H9 (cell line): ENCODE results near the gene APCDD1. TPM values are rescaled to one million over a fixed set of nuclear protein-coding genes. Genes with fewer than 3 reads are reported as not detected.

Experiments
- DNase-seq: peaks from one replicate; pipeline ENCODE4 v3.0.0-alpha.2; 2017
- H2AFZ ChIP-seq: one replicate; pipeline ENCODE4 v1.6.1; 2013; ENCODE audit warnings: mild to moderate bottlenecking, low read length, control low read depth, moderate library complexity
- H2AK5ac ChIP-seq: 2 replicates; pipeline ENCODE4 v1.6.1; 2013; ENCODE audit warnings: low read length, control low read depth, mixed read lengths; ENCODE audit not compliant: insufficient read length
- H2BK120ac ChIP-seq: one replicate; pipeline ENCODE4 v1.6.1; 2013; ENCODE audit warnings: low read depth, mild to moderate bottlenecking, low read length, control low read depth, inconsistent platforms; ENCODE audit not compliant: poor library complexity, severe bottlenecking
- H2BK12ac ChIP-seq: 2 replicates; pipeline ENCODE4 v1.6.1; 2013; ENCODE audit warnings: low read length, control low read depth, mixed read lengths, low read depth; ENCODE audit not compliant: insufficient read length
- H2BK15ac ChIP-seq: 2 replicates; pipeline ENCODE4 v1.6.1; 2013; ENCODE audit warnings: low read depth, low read length, control low read depth
- H2BK20ac ChIP-seq: one replicate; pipeline ENCODE4 v1.6.1; 2013; ENCODE audit warnings: low read depth, mild to moderate bottlenecking, low read length, control low read depth, inconsistent platforms; ENCODE audit not compliant: poor library complexity, severe bottlenecking
- H2BK5ac ChIP-seq: 2 replicates; pipeline ENCODE4 v1.6.1; 2013; ENCODE audit warnings: low read length, control low read depth, mixed read lengths; ENCODE audit not compliant: insufficient read length
- H3K14ac ChIP-seq: 2 replicates; pipeline ENCODE4 v1.6.1; 2013; ENCODE audit warnings: low read length, control low read depth; ENCODE audit not compliant: insufficient read depth
- H3K18ac ChIP-seq: 2 replicates; pipeline ENCODE4 v1.6.1; 2013; ENCODE audit warnings: low read depth, mild to moderate bottlenecking, mixed read lengths, low read length, control low read depth; ENCODE audit not compliant: insufficient read length
- H3K23ac ChIP-seq: 2 replicates; pipeline ENCODE4 v1.6.1; 2013; ENCODE audit warnings: low read length, control low read depth, mixed read lengths, low read depth; ENCODE audit not compliant: insufficient read length
- H3K23me2 ChIP-seq: 2 replicates; pipeline ENCODE4 v1.6.1; 2013; ENCODE audit warnings: low read depth, mild to moderate bottlenecking, mixed read lengths, low read length, control low read depth; ENCODE audit not compliant: insufficient read length, poor library complexity, severe bottlenecking
- H3K27ac ChIP-seq: 2 replicates; pipeline ENCODE4 v1.5.1; 2013; ENCODE audit warnings: low read length, control low read depth, mixed read lengths, low read depth; ENCODE audit not compliant: insufficient read length
- H3K27me3 ChIP-seq: 2 replicates; pipeline ENCODE4 v1.6.1; 2013; ENCODE audit warnings: low read length, control low read depth, inconsistent platforms; ENCODE audit not compliant: insufficient read depth
- H3K4ac ChIP-seq: 2 replicates; pipeline ENCODE4 v1.6.1; 2013; ENCODE audit warnings: low read depth, mild to moderate bottlenecking, control low read depth, inconsistent platforms, low read length, moderate library complexity
- H3K4me1 ChIP-seq: 2 replicates; pipeline ENCODE4 v1.6.1; 2013; ENCODE audit warnings: low read length, control low read depth, inconsistent platforms; ENCODE audit not compliant: insufficient read depth
- H3K4me2 ChIP-seq: 2 replicates; pipeline ENCODE4 v1.6.1; 2013; ENCODE audit warnings: low read length, control low read depth, mixed read lengths; ENCODE audit not compliant: insufficient read length, insufficient read depth
- H3K56ac ChIP-seq: 2 replicates; pipeline ENCODE4 v1.6.1; 2013; ENCODE audit warnings: low read depth, mild to moderate bottlenecking, mixed read lengths, low read length, control low read depth; ENCODE audit not compliant: insufficient read length
- H3K79me1 ChIP-seq: 2 replicates; pipeline ENCODE4 v1.6.1; 2013; ENCODE audit warnings: low read depth, mild to moderate bottlenecking, moderate library complexity, low read length, control low read depth, inconsistent platforms; ENCODE audit not compliant: insufficient read depth, poor library complexity, severe bottlenecking
- H3K79me2 ChIP-seq: 2 replicates; pipeline ENCODE4 v1.6.1; 2013; ENCODE audit warnings: low read length, control low read depth, inconsistent platforms; ENCODE audit not compliant: insufficient read depth
- H3K9ac ChIP-seq: 2 replicates; pipeline ENCODE4 v1.6.1; 2013; ENCODE audit warnings: low read length, control low read depth, mixed read lengths; ENCODE audit not compliant: insufficient read length; ENCODE audit errors: extremely low read depth
- H3K9me3 ChIP-seq: one replicate; pipeline ENCODE4 v1.6.1; 2013; ENCODE audit warnings: low read depth, low read length, inconsistent platforms; ENCODE audit not compliant: control insufficient read depth
- H3T11ph ChIP-seq: one replicate; pipeline ENCODE4 v1.6.1; 2013; ENCODE audit warnings: mild to moderate bottlenecking, low read length, control low read depth, inconsistent platforms
- H4K20me1 ChIP-seq: one replicate; pipeline ENCODE4 v1.6.1; 2013; ENCODE audit not compliant: control insufficient read depth, insufficient read length, insufficient read depth
- H4K5ac ChIP-seq: 2 replicates; pipeline ENCODE4 v1.6.1; 2013; ENCODE audit warnings: low read depth, mild to moderate bottlenecking, mixed read lengths, low read length, control low read depth; ENCODE audit not compliant: insufficient read length
- H4K8ac ChIP-seq: replicated peaks from 2 replicates; pipeline ENCODE4 v1.6.1; 2013; ENCODE audit warnings: low read length, control low read depth, mixed read lengths, low read depth; ENCODE audit not compliant: insufficient read length
- H4K91ac ChIP-seq: 2 replicates; pipeline ENCODE4 v1.6.1; 2013; ENCODE audit warnings: low read depth, mild to moderate bottlenecking, moderate library complexity, mixed read lengths, low read length, control low read depth; ENCODE audit not compliant: insufficient read length
- H3K27ac Mint-ChIP-seq, 3 experiments: 2 replicates in 2 of 3; 3 replicates in 1 of 3; pipeline ENCODE4 v1.8.0; 2020 to 2021; ENCODE audit warnings: mixed read lengths in 3 of 3, mild to moderate bottlenecking in 1 of 3, moderate library complexity in 1 of 3
- H3K27me3 Mint-ChIP-seq: 2 replicates; pipeline ENCODE4 v1.8.0; 2021; ENCODE audit warnings: low read depth, mild to moderate bottlenecking, moderate library complexity, mixed read lengths
- H3K36me3 Mint-ChIP-seq, 3 experiments: 2 replicates in 2 of 3; 3 replicates in 1 of 3; pipeline ENCODE4 v1.8.0; 2020 to 2021; ENCODE audit warnings: low read depth in 3 of 3, mixed read lengths in 3 of 3; ENCODE audit not compliant: insufficient read depth in 1 of 3
- H3K4me1 Mint-ChIP-seq, 2 experiments: 2 replicates each; pipeline ENCODE4 v1.8.0; 2020; ENCODE audit warnings: mixed read lengths in 2 of 2
- H3K4me3 Mint-ChIP-seq, 2 experiments: 2 replicates in 1 of 2; 3 replicates in 1 of 2; pipeline ENCODE4 v1.8.0; 2020 to 2021; ENCODE audit warnings: mild to moderate bottlenecking in 2 of 2, mixed read lengths in 2 of 2, moderate library complexity in 1 of 2
- H3K9me3 Mint-ChIP-seq, 2 experiments: 2 replicates in 1 of 2; 3 replicates in 1 of 2; pipeline ENCODE4 v1.8.0; 2020; ENCODE audit warnings: mild to moderate bottlenecking in 2 of 2, mixed read lengths in 2 of 2, moderate library complexity in 1 of 2
- WGBS: extraction: QIAGEN DNeasy Blood & Tissue Kit; methylation state at CpG from one replicate; pipeline ENCODE4 v1.1.7; 2013; ENCODE audit warnings: missing lambda C conversion rate, low lambda C conversion rate, mixed read lengths; ENCODE audit not compliant: insufficient read length; ENCODE audit errors: extremely low coverage; 5-methylcytosine and 5-hydroxymethylcytosine counted together
- total RNA-seq: library from RNA; stranded (reverse); gene quantifications from 2 replicates; pipeline ENCODE4 v1.2.1, GENCODE V29; 2021
- TF ChIP-seq, protein P1 (sequence below): fragments of 200-600 bp; sonication (generic); conservative IDR thresholded peaks from 3 replicates; pipeline ENCODE4 v1.8.0; 2021; ENCODE audit warnings: antibody characterized with exemption, mild to moderate bottlenecking

APCDD1 gene
- total RNA-seq, 1 experiment from 2014 or later = 1.8 TPM

DNA sequence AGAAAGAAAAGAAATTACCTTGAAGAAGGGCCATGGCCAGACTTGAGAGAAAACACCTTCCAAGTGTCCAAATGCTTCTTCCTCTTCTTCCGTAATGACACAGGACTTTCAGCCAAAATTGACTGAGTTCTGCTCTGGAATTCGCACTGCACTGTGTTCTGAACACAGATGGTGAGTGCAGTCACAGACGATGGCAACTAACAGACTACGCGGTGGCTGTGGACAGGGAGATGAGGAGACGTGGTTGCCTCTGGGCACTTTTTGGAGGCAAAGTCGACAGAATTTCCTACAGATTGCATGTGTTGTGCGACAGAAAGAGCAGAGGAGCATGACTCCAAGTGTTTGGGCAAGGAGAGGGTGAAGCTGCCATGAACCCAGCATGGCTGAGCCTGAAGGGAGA, 67.1 kb downstream of the APCDD1 start:
- Histone ChIP-seq H4K91ac (no peak overlapping the region), H3K9me3 (no peaks in the 10 kb centered on the region), H3K9ac (no peak overlapping the region), H2BK20ac (no peak overlapping the region), H3K23ac (no peak overlapping the region), H2AFZ (no peak overlapping the region), H2BK5ac (no peak overlapping the region), H3K14ac (no peak overlapping the region), H2BK120ac (no peak overlapping the region), H3K79me1 (no peaks in the 10 kb centered on the region), H4K8ac (no peak overlapping the region), H4K20me1 (no peaks in the 10 kb centered on the region), H2BK12ac (no peak overlapping the region), H3K56ac (no peak overlapping the region), H2BK15ac (no peak overlapping the region), H3K4me1 (no peaks in the 10 kb centered on the region), H3T11ph (no peak overlapping the region), H3K18ac (no peak overlapping the region), H3K27ac (no peak overlapping the region), H4K5ac (no peak overlapping the region), H3K23me2 (peaks cover 2% of the 10 kb centered on the region), H3K4me2 (no peak overlapping the region), H2AK5ac (no peak overlapping the region), H3K27me3 (no peaks in the 10 kb centered on the region), H3K4ac (no peak overlapping the region), H3K79me2 (peaks cover 3% of the 10 kb centered on the region; the same call in 1 of the 2 replicates)
- DNase-seq = no peak
- TF ChIP-seq, protein P1, sequence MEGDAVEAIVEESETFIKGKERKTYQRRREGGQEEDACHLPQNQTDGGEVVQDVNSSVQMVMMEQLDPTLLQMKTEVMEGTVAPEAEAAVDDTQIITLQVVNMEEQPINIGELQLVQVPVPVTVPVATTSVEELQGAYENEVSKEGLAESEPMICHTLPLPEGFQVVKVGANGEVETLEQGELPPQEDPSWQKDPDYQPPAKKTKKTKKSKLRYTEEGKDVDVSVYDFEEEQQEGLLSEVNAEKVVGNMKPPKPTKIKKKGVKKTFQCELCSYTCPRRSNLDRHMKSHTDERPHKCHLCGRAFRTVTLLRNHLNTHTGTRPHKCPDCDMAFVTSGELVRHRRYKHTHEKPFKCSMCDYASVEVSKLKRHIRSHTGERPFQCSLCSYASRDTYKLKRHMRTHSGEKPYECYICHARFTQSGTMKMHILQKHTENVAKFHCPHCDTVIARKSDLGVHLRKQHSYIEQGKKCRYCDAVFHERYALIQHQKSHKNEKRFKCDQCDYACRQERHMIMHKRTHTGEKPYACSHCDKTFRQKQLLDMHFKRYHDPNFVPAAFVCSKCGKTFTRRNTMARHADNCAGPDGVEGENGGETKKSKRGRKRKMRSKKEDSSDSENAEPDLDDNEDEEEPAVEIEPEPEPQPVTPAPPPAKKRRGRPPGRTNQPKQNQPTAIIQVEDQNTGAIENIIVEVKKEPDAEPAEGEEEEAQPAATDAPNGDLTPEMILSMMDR = no peak
- Mint-ChIP-seq H3K36me3 (no peaks in the 10 kb centered on the region; a peak in 1 of 7 replicates), H3K4me1 (peaks cover 10 to 12% of the 10 kb centered on the region in 2 experiments), H3K27ac (no peak overlapping the region; a peak in 1 of 7 replicates), H3K9me3 (peaks cover 0 to 3% of the 10 kb centered on the region in 2 experiments; a peak in 1 of 5 replicates), H3K4me3 (no peak overlapping the region), H3K27me3 (peaks cover 2% of the 10 kb centered on the region; the same call in 1 of the 2 replicates)
- WGBS = no CpG with 5 or more reads among the region's 8 CpGs
